Retinal pigment epithelial cell (primary cell): ENCODE measurements around the gene ORAI3.

Source experiments
- DNase-seq: peaks from one replicate; pipeline ENCODE4 v3.0.0-alpha.2; 2010; ENCODE audit warnings: low read depth
- H3K4me3 ChIP-seq: 2 replicates; pipeline ENCODE4 v1.5.1; 2011; ENCODE audit warnings: mild to moderate bottlenecking, low read length, control low read depth, moderate library complexity
- CTCF ChIP-seq: conservative IDR thresholded peaks from 2 replicates; pipeline ENCODE4 v1.5.1; 2011; ENCODE audit warnings: low read depth, low read length, control low read depth, inconsistent platforms

Gene ORAI3

GRCh38 chr16:30998852-30999761 lies 50.2 kb downstream of the ORAI3 start:
- no peak for DNase-seq
- no peak for TF ChIP-seq CTCF
- H3K4me3 ChIP-seq, result no peak overlapping the region

GRCh38 chr16:31000671-31001382 lies 52.0 kb downstream of the ORAI3 start:
- TF ChIP-seq CTCF, result no peak
- DNase-seq, result no peak
- no peak overlapping the region for H3K4me3 ChIP-seq

GRCh38 chr16:31001507-31002249 lies 52.8 kb downstream of the ORAI3 start:
- no peak overlapping the region for H3K4me3 ChIP-seq
- DNase-seq, result no peak
- TF ChIP-seq CTCF, result no peak

- no peak for TF ChIP-seq CTCF
- no peak overlapping the region for H3K4me3 ChIP-seq
- DNase-seq, result no peak
Measured at GRCh38 chr16:31002250-31002700, 53.4 kb downstream of the ORAI3 start.

- H3K4me3 ChIP-seq, result no peak overlapping the region
- DNase-seq, result no peak
- no peak for TF ChIP-seq CTCF
Measured at GRCh38 chr16:31002862-31003341, 54.0 kb downstream of the ORAI3 start.

GRCh38 chr16:31003744-31004143 lies 54.9 kb downstream of the ORAI3 start:
- no peak for TF ChIP-seq CTCF
- no peak overlapping the region for H3K4me3 ChIP-seq
- DNase-seq, result no peak
